ENCODE results near the gene SGSH.

Gene SGSH

DNA sequence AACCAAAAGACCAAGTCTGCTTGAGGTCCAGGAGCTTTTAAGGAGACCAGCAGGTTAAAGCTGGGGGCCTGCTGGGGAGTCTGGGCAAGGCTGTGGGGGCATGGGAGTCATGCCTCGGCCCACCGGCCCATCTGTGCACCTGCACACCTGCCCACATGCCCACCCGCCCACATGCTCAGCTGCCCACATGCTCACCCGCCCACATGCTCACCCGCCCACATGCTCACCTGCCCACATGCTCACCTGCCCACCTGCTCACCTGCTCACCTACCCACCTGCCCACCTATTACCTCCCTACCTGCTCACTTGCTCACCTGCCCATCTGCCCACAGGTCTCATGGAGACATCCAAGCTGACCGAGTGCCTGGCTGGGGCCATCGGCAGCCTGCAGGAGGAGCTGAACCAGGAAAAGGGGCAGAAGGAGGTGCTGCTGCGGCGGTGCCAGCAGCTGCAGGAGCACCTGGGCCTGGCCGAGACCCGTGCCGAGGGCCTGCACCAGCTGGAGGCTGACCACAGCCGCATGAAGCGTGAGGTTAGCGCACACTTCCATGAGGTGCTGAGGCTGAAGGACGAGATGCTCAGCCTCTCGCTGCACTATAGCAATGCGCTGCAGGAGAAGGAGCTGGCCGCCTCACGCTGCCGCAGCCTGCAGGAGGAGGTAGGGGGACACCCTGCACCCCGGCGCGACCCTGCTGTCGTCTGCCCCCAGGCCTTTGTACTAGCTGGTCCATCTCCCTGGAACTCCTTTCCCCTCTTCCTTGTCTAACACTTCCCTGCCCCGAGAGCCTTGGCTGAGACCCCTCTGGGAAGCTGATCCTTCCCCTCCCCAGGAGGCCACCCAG is 36.3 kb downstream of the SGSH start:
- DNase-seq = no peak
- ATAC-seq = no peak

DNA sequence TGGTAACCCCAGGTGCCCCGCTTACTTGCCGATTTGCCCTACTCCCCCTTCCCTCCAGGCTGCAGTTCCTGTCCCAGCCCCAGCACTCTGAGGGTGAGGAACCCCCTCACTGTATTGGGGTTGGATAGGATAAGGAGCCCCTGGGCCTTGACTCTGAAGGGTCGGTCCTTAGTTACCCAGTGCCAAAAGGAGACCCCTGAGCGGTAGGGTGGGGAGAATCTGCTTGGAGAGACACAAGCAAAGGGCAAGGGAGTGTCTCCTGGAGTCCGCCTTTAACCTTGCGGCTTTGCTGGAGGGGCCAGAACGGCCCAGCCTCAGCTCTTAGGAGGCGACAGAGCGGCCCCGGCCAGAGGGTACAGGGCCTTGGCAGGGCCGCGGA is 37.3 kb downstream of the SGSH start:
- no peak for DNase-seq
- no peak for ATAC-seq

DNA sequence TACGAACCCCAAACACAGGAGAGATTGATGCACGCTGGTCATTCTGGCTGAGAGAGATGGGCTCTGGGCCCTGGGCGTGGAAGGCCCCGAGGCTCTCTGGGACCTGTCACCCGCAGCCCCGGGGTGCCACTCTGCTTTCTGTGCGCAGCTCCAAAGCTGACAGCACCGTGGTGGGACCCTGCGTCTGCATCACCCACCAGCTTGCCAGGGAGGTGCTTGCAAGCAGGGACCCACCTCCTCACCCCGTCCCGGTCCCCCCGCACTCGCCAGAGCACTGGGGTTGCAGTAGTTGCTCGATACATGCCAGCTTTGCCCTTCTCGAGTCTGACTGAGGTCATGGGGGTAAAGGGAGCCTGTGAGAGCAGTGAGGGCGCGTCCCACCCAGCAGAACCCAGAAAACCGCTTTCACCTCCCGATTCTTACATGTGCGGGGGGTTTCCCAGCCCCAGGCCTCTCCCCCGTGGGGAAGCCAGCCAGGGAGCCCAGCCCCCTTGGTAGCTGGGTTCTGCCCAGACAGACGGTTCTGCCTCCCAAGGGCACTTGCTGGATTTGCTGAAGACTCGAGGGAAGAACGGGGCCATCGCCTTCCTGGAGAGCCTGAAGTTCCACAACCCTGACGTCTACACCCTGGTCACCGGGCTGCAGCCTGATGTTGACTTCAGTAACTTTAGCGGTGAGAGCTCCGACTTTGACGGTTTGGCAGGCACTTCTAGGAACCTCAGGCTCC is 37.9 kb downstream of the SGSH start:
- no peak for ATAC-seq
- no peak for DNase-seq

DNA sequence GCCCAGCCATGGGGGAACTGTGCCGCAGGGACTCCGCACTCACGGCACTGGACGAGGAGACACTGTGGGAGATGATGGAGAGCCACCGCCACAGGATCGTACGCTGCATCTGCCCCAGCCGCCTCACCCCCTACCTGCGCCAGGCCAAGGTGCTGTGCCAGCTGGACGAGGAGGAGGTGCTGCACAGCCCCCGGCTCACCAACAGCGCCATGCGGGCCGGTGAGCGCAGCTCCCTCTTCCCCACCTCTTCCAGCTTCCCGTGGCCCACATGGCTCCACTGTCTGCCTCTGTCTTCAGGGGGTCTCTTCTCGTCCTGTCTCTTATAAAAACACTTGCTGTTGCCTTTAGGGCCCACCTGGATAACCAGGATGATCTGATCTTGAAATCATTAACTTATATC is 38.7 kb downstream of the SGSH start:
- DNase-seq (no peak), ATAC-seq (no peak)

DNA sequence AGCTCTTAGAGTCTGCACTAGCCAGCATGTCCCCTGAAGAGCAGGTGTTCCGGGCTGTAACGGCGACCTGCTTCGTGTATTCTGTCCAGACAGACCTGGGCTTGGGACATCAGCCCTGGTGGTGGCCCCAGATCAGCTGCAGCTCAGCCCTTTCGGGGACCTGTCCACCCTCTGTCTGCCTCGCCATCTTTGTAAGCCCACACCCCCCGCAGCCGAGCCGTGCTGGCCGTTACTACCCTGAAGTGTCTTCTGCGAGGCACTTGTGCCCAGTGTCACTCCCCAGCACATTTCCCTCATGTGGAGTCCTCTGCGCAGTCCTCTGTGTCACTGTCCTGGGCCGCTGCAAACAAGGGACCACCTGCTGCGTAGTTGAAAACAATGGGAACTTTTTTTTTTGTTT is 39.9 kb downstream of the SGSH start:
- DNase-seq (no peak), ATAC-seq (no peak)

DNA sequence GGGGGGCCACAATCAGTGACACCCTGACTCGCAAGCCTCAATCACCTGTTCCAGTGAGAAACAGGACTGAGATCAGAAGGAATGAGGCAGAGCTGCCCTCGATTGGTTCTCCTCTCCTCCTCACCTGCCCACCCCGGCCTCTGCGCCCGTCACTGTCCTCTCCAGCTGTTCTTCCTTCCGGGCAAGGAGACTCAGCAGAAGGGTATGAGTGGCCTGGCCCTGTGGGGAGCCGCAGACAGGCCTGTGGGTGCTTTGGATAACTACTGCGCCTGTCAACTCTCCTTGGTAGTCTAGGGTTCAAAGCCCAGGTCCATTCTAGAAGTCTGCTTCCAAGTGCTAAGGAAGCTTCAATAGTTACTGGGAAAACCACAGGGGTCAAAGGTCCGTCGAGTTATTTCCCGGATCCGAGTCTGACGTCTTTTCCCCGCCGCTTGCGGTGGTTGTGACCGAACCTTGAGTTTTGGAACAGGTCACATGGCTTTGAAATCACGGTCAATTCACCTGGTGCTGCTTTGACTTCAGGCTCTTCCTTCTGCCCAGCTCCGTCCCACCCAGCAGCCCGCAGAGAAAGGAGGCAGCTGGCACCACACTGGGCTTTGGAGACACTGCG is 42.0 kb downstream of the SGSH start:
- no peak for DNase-seq
- ATAC-seq = no peak

DNA sequence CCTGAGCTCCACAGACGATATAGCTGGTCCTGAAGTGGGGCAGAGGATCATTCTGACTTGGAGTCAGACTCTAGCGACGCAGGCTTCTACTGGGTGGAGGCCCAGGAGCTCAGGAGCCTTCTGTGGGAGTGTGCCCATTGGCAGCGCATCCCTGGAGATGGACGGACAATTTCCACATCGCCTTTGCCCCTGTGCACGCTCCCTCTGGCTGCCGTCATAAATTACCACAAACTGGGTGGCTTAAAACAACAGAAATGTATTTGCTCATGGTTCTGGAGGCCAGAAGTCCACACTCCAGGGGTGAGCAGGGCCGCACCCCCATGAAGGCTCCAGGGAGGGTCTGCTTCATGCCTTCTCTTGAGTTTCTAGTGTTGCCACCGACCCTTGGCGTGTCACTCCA is 43.4 kb downstream of the SGSH start:
- no peak for ATAC-seq

DNA sequence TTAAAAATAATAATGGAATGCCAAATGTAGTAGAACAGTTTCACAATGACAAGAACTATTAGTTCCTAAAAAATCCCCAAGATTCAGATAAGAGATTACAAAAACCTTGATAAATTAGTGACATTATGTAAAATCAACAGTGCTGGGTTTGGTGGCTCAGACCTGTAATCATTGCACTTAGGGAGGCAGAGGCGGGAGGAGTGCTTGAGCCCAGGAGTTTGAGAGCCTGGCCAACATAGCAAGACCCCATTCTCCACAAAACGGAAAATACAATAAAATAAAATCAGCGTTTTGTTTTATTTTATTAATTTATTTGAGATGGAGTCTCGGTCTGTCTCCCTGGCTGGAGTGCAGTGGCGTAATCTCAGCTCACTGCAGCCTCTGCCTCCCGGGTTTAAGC is 46.2 kb downstream of the SGSH start:
- DNase-seq = no peak
- ATAC-seq = no peak

More for the DNA sequence above, 43.4 kb downstream of the SGSH start:
- no peak for DNase-seq

DNA sequence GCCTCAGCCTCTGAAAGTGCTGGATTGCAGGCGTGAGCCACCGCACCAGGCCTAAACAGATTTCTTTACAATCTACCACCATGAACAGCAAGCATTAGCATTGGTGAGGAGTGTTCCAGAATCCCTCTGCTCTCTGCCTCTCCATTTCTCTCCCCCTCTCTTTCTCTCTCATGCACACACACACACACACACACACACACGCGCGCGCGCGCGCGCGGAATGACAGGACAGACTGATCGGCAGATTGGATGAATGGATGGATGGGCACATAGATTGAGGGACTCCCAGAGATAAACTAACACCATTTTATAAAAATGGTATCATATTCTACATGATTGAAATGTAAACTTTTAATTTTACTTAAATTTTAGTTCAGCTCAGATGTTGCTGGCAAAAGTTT is 47.0 kb downstream of the SGSH start:
- ATAC-seq (no peak), DNase-seq (no peak)

DNA sequence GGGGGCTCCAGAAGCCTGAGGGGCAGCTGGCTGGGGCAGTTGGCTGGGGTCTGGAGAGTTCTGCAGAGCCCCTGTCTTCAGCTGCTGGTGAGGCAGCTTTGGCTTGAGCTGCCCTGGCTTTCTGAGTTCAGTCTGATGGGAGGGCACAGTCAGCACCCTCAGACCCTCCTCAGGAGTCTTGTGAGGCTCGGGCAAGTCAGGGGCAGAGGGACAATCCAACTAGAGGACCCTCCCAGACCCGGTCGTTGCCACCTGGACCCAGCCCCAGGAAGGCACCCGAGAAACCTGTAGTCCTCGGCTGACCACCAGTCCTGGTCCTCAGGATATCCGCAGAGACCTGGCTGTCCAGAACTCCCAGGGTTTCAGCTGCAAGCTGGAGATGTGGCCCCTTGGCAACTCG is 48.5 kb downstream of the SGSH start:
- DNase-seq (no peak), ATAC-seq (no peak)

DNA sequence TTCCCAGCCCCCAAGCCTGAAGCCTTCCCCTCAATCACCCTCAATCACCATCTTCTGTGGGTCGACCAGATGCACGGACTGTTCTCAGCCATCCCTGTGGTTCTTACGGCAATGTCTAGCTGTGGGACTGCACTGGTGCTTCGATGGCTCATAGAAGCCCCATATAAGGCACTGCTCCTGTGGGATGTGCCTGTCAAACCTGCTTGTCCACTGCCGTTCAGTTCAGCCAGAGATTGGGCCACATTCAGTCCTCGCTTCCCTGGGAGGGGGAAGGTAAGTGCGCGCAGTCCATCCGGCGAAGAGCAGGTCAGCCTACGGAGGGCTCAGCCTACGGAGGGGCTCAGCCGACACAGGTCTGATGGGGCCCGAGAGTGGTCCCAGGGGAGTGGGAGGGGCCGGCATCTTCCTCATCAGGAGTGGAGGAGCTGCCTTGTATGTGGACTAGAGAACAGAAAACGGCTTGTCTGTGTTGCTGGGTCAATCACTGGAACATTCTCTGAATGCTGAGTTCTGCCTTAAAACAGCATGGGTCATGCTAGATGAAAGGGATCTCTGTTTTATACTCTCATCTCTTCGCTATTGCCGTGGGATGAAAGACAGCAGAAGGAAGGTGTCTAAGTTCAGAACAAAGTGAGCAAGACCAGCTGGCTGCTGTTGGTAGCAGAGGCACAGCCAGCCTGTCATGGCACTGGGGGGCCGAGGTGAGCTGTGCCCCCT is 50.2 kb downstream of the SGSH start, which contains the start of gene CARD14:
CARD14 (plus strand) TSS at position 247 of the 717 bp plus-strand sequence. CDS start 11,409 bp downstream, outside the sequence.
- no peak for DNase-seq
- ATAC-seq = no peak

DNA sequence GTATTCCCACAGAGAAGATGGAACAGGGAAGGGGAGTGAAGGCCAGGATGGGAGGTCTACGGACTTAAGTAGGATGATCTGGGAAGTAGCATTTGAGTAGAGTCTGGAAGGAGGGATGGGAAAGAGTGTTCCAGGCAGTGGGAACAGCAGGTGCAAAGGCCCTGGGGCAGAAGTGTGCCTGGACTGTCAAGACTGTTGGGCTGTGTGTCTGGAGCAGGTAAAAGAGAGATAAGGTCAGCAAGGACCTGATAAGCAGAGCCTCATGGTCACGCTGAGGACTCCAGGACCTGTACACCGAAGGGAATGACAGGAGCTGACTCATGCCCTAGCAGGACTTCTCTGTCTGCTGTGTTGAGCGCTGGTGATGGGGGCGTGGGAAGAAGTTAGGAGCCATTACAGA is 51.0 kb downstream of the SGSH start:
- ATAC-seq (no peak), DNase-seq (no peak)

DNA sequence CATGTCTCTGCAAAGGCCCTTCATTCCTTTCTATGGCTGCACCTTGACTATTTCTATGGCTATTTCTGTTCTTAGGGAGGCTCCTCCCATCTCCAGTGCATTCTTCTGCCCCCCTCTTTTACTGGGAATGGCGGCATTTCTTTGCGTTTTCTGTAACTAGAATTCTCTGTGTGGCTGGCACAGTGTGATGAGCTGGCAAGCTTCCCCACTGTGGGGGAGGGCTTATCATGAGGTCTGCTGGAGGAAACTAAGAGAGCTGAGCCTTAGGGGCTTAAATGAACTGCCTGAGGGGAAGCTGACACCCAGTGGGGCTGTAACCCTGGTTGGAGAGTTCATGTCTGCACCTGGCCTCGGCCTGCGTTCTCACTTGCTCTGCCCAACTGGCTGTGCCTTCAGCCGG is 51.8 kb downstream of the SGSH start:
- DNase-seq (no peak), ATAC-seq (no peak)

DNA sequence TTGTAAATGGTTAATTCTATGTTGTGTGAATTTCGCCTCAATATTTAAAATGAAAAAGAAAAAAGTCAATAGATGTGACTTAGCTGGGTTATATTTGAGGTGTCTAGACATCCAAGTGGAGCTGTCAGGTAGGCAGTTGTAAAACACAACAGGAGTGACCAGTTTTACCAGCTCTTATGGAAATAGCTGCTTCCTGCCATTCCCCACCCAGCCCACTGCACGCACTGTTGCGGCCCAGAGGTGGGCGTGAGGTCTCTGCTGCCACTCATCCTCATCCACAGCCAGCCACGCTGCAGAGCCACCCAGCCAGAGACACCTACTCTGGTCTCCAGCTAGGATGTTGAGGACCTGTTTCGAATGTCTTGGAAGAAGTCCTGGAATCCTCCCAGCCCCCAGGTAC is 53.7 kb downstream of the SGSH start:
- DNase-seq = no peak
- ATAC-seq = no peak

DNA sequence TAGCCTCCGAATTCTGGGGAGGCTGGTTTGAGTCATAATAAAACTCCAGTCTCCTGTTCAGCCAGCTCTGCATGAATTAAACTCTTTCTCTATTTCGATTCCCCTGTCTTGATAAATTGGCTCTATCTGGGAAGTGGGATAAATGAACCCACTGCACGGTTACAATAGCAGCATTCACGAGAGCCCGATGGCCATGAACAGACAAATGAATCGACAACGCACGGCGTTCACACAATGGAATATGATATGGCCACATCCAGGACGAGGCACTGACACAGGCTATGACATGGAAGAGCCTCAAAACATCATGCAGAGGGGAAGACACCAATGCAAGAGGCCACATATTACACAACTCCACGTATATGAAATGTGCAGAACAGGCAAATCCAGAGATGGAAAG is 55.9 kb downstream of the SGSH start:
- no peak for ATAC-seq
- DNase-seq = no peak

DNA sequence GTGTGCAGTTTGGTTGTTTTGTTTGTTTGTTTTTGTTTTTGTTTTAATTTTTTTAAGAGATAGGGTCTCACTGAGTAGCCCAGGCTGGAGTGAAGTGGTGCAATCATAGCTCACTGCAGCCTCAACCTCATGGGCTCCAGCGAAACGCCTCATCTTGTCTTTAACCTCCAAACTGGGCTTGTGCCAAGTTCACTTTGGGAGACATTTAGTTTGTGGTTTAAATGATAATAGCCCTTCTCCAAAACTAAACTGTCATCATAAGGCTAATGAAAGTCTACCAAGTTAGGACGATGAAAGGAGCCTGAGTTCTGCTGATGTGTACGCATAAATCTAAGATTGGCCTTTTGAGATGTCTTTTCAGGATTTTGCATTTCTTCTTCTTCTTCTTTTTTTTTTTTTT is 56.8 kb downstream of the SGSH start:
- ATAC-seq = no peak
- no peak for DNase-seq

DNA sequence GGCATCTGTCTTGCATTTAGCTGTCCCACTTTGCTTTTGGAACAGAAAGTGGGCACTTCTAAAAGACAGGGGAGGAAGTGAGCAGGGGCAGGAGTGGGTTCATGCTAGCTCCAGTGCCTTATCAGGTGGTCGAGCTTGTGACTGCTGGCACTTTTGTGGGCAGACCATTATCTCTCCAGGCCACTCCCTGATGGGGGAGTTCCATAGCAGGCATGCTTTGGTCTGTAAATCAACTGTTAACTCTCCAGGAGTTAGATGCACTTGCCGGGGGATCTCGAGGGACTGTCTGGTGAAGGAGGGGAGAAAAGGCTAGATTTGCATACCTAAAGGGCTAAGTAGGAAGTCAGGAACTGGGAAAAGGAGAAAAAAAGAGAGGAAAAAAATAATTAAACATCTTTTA is 59.6 kb downstream of the SGSH start:
- ATAC-seq = no peak

More for the DNA sequence above, 59.6 kb downstream of the SGSH start:
- DNase-seq = no peak
